Ishikawa (cell line): ENCODE measurements around the gene COL13A1.

Experiments
- CEBPB ChIP-seq: IDR thresholded peaks from 2 replicates; pipeline ENCODE4 v1.6.1; 2012
- CREB1 ChIP-seq: IDR thresholded peaks from 2 replicates; pipeline ENCODE4 v1.6.1; 2012; ENCODE audit warnings: low read depth
- EGR1 ChIP-seq: IDR thresholded peaks from 2 replicates; pipeline ENCODE4 v1.6.1; 2012
- EP300 ChIP-seq: IDR thresholded peaks from 2 replicates; pipeline ENCODE4 v1.6.1; 2012; ENCODE audit warnings: borderline replicate concordance
- FOXM1 ChIP-seq: IDR thresholded peaks from 2 replicates; pipeline ENCODE4 v1.6.1; 2012; ENCODE audit warnings: low read depth, borderline replicate concordance
- MAX ChIP-seq: IDR thresholded peaks from 2 replicates; pipeline ENCODE4 v1.6.1; 2012
- NFIC ChIP-seq: IDR thresholded peaks from 2 replicates; pipeline ENCODE4 v1.6.1; 2012
- RAD21 ChIP-seq: IDR thresholded peaks from 2 replicates; pipeline ENCODE4 v1.6.1; 2012; ENCODE audit warnings: low read depth
- REST ChIP-seq: IDR thresholded peaks from 2 replicates; pipeline ENCODE4 v1.6.1; 2012; ENCODE audit warnings: low read depth, mild to moderate bottlenecking
- TAF1 ChIP-seq: IDR thresholded peaks from 2 replicates; pipeline ENCODE4 v1.6.1; 2012; ENCODE audit warnings: low read depth, mild to moderate bottlenecking
- TCF12 ChIP-seq: IDR thresholded peaks from 2 replicates; pipeline ENCODE4 v1.6.1; 2012; ENCODE audit warnings: low read depth
- TEAD4 ChIP-seq: IDR thresholded peaks from 2 replicates; pipeline ENCODE4 v1.6.1; 2012
- USF1 ChIP-seq: IDR thresholded peaks from 2 replicates; pipeline ENCODE4 v1.6.1; 2012
- YY1 ChIP-seq: IDR thresholded peaks from 2 replicates; pipeline ENCODE4 v1.6.1; 2012; ENCODE audit warnings: low read depth
- ZBTB7A ChIP-seq: IDR thresholded peaks from 2 replicates; pipeline ENCODE4 v1.6.1; 2012; ENCODE audit warnings: low read depth

COL13A1 gene

GRCh38 chr10:69955897-69956740 lies 154.4 kb downstream of the COL13A1 start:
- TF ChIP-seq CREB1 (no peak), TCF12 (no peak), RAD21 (no peak), USF1 (no peak), REST (no peak), NFIC (no peak), TAF1 (no peak), ZBTB7A (no peak), FOXM1 (no peak), YY1 (no peak), EP300 (no peak), EGR1 (no peak), TEAD4 (no peak), MAX (no peak), CEBPB (no peak)

GRCh38 chr10:69956741-69957230 lies 155.1 kb downstream of the COL13A1 start:
- TF ChIP-seq ZBTB7A (no peak), RAD21 (no peak), FOXM1 (no peak), MAX (no peak), TEAD4 (no peak), CREB1 (no peak), EGR1 (no peak), TCF12 (no peak), USF1 (no peak), EP300 (no peak), NFIC (no peak), YY1 (no peak), CEBPB (no peak), REST (no peak), TAF1 (no peak)

GRCh38 chr10:69957241-69957885 lies 155.7 kb downstream of the COL13A1 start:
- TF ChIP-seq ZBTB7A: no peak
- no peak for TF ChIP-seq YY1
- no peak for TF ChIP-seq FOXM1
- TF ChIP-seq NFIC: no peak
- no peak for TF ChIP-seq EGR1
- no peak for TF ChIP-seq REST
- TF ChIP-seq EP300: no peak
- no peak for TF ChIP-seq TCF12
- no peak for TF ChIP-seq RAD21
